Fibroblast of lung (primary cell): Measurements from ENCODE around the gene R3HCC1L. TPM values are rescaled to one million over a fixed set of nuclear protein-coding genes. Genes with fewer than 3 reads are reported as not detected.

Experiments used
- DNase-seq, 2 donors: peaks; one replicate each; pipeline versions ENCODE4 v3.0.0 to v3.0.0-alpha.2; 2010; ENCODE audit warnings: low read depth in 2 of 2
- H2AFZ ChIP-seq: 2 replicates; pipeline ENCODE4 v1.5.1; 2012; ENCODE audit warnings: low read length, control low read depth, inconsistent platforms
- H3K27ac ChIP-seq: 2 replicates; pipeline ENCODE4 v1.5.1; 2011; ENCODE audit warnings: low read length, control low read depth; ENCODE audit not compliant: insufficient read depth
- H3K27me3 ChIP-seq: 2 replicates; pipeline ENCODE4 v1.5.1; 2011; ENCODE audit warnings: mild to moderate bottlenecking, low read length; ENCODE audit not compliant: control insufficient read depth, insufficient read depth
- H3K36me3 ChIP-seq: 2 replicates; pipeline ENCODE4 v1.5.1; 2011; ENCODE audit warnings: low read length; ENCODE audit not compliant: control insufficient read depth, insufficient read depth
- H3K4me1 ChIP-seq: 2 replicates; pipeline ENCODE4 v1.5.1; 2011; ENCODE audit warnings: low read length; ENCODE audit not compliant: control insufficient read depth, insufficient read depth; ENCODE audit errors: extremely low read depth
- H3K4me2 ChIP-seq: 2 replicates; pipeline ENCODE4 v1.5.1; 2011; ENCODE audit warnings: low read length, control low read depth; ENCODE audit not compliant: insufficient read depth; ENCODE audit errors: extremely low read depth
- H3K4me3 ChIP-seq, 4 experiments: fragments of 200-600 bp in 1 of 4; sonication (generic) in 1 of 4; replicated peaks in 1 of 4; 2 replicates each; pipeline ENCODE4 v1.5.1; 2011 to 2016; ENCODE audit warnings: low read length in 4 of 4, low read depth in 3 of 4, mild to moderate bottlenecking in 3 of 4, control low read depth in 2 of 4, inconsistent platforms in 1 of 4, mixed read lengths in 1 of 4; ENCODE audit not compliant: insufficient read depth in 1 of 4; ENCODE audit errors: control extremely low read depth in 1 of 4
- H3K79me2 ChIP-seq: 2 replicates; pipeline ENCODE4 v1.5.1; 2012; ENCODE audit warnings: mild to moderate bottlenecking, low read length, inconsistent platforms; ENCODE audit not compliant: control insufficient read depth, insufficient read depth
- H3K9ac ChIP-seq: 2 replicates; pipeline ENCODE4 v1.5.1; 2011; ENCODE audit warnings: mild to moderate bottlenecking, low read length, control low read depth; ENCODE audit not compliant: insufficient read depth
- H3K9me3 ChIP-seq: 2 replicates; pipeline ENCODE4 v1.5.1; 2012; ENCODE audit warnings: low read depth, low read length; ENCODE audit not compliant: control insufficient read depth, insufficient read depth
- H4K20me1 ChIP-seq: 2 replicates; pipeline ENCODE4 v1.5.1; 2011; ENCODE audit warnings: low read length; ENCODE audit not compliant: control insufficient read depth, insufficient read depth; ENCODE audit errors: extremely low read depth
- EZH2 ChIP-seq: IDR thresholded peaks from 2 replicates; pipeline ENCODE4 v1.5.1; 2012; ENCODE audit warnings: low read length, control low read depth, mild to moderate bottlenecking; ENCODE audit errors: missing control alignments
- polyA plus RNA-seq, 2 donors: library from polyadenylated mRNA; depleted of rRNA in 1 of 2; stranded (reverse) in 1 of 2; unstranded in 1 of 2; fragments of >200 nt; gene quantifications; 2 replicates each; pipeline ENCODE4 v1.2.1, GENCODE V29; 2011 to 2012; ENCODE audit warnings: missing spikeins in 1 of 2
- total RNA-seq: library from RNA; depleted of rRNA; stranded (reverse); fragments of >200 nt; gene quantifications from 2 replicates; pipeline ENCODE4 v1.2.1, GENCODE V29; 2014
- TF ChIP-seq, protein P1 (sequence below), 2 donors: IDR thresholded peaks in 1 of 2; conservative IDR thresholded peaks in 1 of 2; 1 replicate in 1 of 2; 2 replicates in 1 of 2; pipeline ENCODE4 v1.5.1; 2011 to 2012; ENCODE audit warnings: low read length in 2 of 2, control low read depth in 1 of 2, inconsistent platforms in 1 of 2, low read depth in 1 of 2, mild to moderate bottlenecking in 1 of 2

R3HCC1L gene
- total and polyA plus RNA-seq, 2 donors (not counting 1 experiment from before 2014, with no cell fraction given): 11.1 to 19.5 TPM

DNA sequence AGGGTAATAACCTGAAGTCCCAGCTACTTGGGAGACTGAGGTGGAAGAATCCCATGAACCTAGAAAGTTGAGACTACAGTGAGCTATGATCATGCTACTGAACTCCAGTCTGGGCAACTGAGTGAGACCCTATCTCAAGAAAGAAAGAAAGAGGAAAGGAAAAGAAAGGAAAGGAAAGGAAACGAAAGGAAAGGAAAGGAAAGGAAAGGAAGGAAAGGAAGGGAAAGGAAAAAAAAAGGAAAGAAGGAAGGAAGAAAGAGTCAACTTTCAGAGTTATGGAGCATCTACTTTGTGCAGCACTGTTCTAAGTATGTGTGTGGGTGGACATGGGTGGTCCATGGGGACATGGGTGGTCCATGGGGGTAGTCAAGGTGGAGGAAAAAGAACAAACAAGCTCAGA is 24.1 kb upstream of the R3HCC1L start:
- Histone ChIP-seq H3K4me3 (no peak overlapping the region), H2AFZ (no peak overlapping the region), H3K4me2 (no peak overlapping the region), H3K27ac (no peak overlapping the region), H3K36me3 (no peaks in the 10 kb centered on the region), H4K20me1 (no peaks in the 10 kb centered on the region), H3K79me2 (no peaks in the 10 kb centered on the region), H3K9ac (no peak overlapping the region), H3K4me1 (no peaks in the 10 kb centered on the region), H3K9me3 (no peaks in the 10 kb centered on the region), H3K27me3 (peaks cover 13% of the 10 kb centered on the region)
- DNase-seq: no peak
- TF ChIP-seq, protein P1, sequence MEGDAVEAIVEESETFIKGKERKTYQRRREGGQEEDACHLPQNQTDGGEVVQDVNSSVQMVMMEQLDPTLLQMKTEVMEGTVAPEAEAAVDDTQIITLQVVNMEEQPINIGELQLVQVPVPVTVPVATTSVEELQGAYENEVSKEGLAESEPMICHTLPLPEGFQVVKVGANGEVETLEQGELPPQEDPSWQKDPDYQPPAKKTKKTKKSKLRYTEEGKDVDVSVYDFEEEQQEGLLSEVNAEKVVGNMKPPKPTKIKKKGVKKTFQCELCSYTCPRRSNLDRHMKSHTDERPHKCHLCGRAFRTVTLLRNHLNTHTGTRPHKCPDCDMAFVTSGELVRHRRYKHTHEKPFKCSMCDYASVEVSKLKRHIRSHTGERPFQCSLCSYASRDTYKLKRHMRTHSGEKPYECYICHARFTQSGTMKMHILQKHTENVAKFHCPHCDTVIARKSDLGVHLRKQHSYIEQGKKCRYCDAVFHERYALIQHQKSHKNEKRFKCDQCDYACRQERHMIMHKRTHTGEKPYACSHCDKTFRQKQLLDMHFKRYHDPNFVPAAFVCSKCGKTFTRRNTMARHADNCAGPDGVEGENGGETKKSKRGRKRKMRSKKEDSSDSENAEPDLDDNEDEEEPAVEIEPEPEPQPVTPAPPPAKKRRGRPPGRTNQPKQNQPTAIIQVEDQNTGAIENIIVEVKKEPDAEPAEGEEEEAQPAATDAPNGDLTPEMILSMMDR (conservative IDR thresholded peaks at IDR 0.05 in 1 of 2, IDR thresholded peaks at IDR 0.05 in 1 of 2; ENCODE audit: low read depth in 1 of 2, low read length in 2 of 2): no peak
- no peak for TF ChIP-seq EZH2

DNA sequence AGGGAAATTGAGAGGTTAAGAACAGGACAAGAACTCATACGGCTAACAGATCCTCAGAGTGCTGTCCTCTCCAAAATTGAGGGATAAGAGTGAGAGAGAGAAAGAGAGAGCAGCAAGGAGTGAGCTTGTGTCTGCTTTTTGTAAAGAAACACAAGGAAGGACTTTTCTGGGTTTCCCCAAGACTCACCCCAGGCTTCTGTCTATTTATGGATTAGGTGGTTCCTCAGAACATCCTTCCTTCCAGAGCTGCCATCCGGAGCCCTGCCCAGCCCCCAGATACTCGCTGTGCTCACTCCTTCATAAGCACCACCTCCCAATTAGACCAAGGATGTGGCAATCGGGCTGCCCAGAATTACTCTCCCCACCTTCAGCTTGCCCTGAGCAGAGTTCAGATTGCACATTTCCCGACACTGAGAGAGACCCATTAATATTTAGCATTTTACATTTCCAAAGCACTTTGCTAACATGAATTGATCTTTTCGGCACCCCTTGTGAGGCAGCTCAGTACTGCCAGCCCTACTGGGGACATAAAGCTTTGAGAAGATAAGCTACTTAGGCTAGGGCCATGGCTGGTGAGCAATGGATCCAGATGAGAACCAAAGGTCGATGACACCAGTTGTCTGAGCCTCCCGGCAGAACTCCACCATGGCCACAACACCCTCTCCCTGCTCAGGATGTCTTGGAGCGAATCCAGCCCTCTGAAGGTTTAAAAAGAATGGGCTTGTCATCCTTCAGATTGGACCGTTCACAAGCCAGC is 19.2 kb upstream of the R3HCC1L start:
- H2AFZ ChIP-seq: no peak overlapping the region
- no peaks in the 10 kb centered on the region for H3K9me3 ChIP-seq
- H3K27ac ChIP-seq: no peak overlapping the region
- DNase-seq: no peak
- no peak for TF ChIP-seq EZH2
- TF ChIP-seq, protein P1 (conservative IDR thresholded peaks at IDR 0.05 in 1 of 2, IDR thresholded peaks at IDR 0.05 in 1 of 2; ENCODE audit: low read depth in 1 of 2, low read length in 2 of 2): no peak
- no peak overlapping the region for H3K4me2 ChIP-seq
- no peak overlapping the region for H3K9ac ChIP-seq
- no peaks in the 10 kb centered on the region for H3K79me2 ChIP-seq
- H4K20me1 ChIP-seq: no peaks in the 10 kb centered on the region
- H3K4me1 ChIP-seq: no peaks in the 10 kb centered on the region
- H3K36me3 ChIP-seq: no peaks in the 10 kb centered on the region
- peaks cover 4% of the 10 kb centered on the region for H3K27me3 ChIP-seq
- no peak overlapping the region for H3K4me3 ChIP-seq

DNA sequence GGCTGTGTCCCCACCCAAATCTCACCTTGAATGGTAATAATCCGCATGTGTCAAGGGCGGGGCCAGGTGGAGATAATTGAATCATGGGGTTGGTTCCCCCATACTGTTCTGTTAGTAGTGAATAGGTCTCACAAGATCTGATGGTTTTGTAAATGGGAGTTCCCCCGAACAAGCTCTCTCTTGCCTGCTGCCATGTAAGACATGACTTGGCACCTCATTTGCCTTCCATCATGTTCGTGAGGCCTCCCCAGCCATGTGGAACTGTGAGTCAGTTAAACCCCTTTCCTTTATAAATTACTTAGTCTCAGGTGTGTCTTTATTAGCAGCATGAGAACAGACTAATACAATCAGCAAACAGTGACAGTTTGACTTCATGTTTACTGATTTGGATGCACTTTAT is 14.6 kb upstream of the R3HCC1L start:
- Histone ChIP-seq H3K4me1 (no peaks in the 10 kb centered on the region), H4K20me1 (no peaks in the 10 kb centered on the region), H3K9ac (no peak overlapping the region), H3K27ac (no peak overlapping the region), H3K4me3 (no peak overlapping the region), H3K27me3 (no peaks in the 10 kb centered on the region), H3K4me2 (no peak overlapping the region), H3K9me3 (no peaks in the 10 kb centered on the region), H3K79me2 (no peaks in the 10 kb centered on the region), H3K36me3 (no peaks in the 10 kb centered on the region), H2AFZ (no peak overlapping the region)
- DNase-seq: no peak
- TF ChIP-seq, protein P1 (conservative IDR thresholded peaks at IDR 0.05 in 1 of 2, IDR thresholded peaks at IDR 0.05 in 1 of 2; ENCODE audit: low read depth in 1 of 2, low read length in 2 of 2): no peak
- TF ChIP-seq EZH2: no peak
